Sigmoid colon (tissue), 4 donors: ENCODE results near the gene CDK14.

Source experiments
- POLR2A ChIP-seq, 2 donors: fragments of 450-650 bp; IDR thresholded peaks; one replicate each; pipeline ENCODE4 v1.6.1; 2016; ENCODE audit warnings: antibody characterized with exemption in 2 of 2, mild to moderate bottlenecking in 2 of 2, moderate library complexity in 2 of 2
- POLR2AphosphoS5 ChIP-seq, 4 donors: sonication (generic); formaldehyde crosslinking; IDR thresholded peaks; one replicate each; pipeline ENCODE4 v1.6.1; 2017; ENCODE audit warnings: antibody characterized with exemption in 4 of 4
- TF ChIP-seq, protein P1 (sequence below), 4 experiments: fragments of 450-650 bp in 3 of 4; fragments of 200-600 bp in 1 of 4; IDR thresholded peaks; one replicate each; pipeline ENCODE4 v1.5.1; 2016 to 2019; ENCODE audit warnings: antibody characterized with exemption in 4 of 4, mild to moderate bottlenecking in 3 of 4, moderate library complexity in 2 of 4

- TF ChIP-seq, protein P1, sequence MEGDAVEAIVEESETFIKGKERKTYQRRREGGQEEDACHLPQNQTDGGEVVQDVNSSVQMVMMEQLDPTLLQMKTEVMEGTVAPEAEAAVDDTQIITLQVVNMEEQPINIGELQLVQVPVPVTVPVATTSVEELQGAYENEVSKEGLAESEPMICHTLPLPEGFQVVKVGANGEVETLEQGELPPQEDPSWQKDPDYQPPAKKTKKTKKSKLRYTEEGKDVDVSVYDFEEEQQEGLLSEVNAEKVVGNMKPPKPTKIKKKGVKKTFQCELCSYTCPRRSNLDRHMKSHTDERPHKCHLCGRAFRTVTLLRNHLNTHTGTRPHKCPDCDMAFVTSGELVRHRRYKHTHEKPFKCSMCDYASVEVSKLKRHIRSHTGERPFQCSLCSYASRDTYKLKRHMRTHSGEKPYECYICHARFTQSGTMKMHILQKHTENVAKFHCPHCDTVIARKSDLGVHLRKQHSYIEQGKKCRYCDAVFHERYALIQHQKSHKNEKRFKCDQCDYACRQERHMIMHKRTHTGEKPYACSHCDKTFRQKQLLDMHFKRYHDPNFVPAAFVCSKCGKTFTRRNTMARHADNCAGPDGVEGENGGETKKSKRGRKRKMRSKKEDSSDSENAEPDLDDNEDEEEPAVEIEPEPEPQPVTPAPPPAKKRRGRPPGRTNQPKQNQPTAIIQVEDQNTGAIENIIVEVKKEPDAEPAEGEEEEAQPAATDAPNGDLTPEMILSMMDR (IDR thresholded peaks at IDR 0.05), result no peak
- TF ChIP-seq POLR2A (IDR thresholded peaks at IDR 0.05) (no peak), POLR2AphosphoS5 (IDR thresholded peaks at IDR 0.05) (no peak)
These were observed 28.9 kb downstream of the CDK14 start for GRCh38 chr7:90625051-90625450.
